H1 (cell line): ENCODE results near the gene ARL14. TPM values are rescaled to one million over a fixed set of nuclear protein-coding genes. Genes with fewer than 3 reads are reported as not detected.

ENCODE experiments used
- CTCF ChIA-PET: fragments of 300-600 bp; sonication (Branson Sonifier 250); formaldehyde crosslinking; loops from one replicate; lab custom pipeline; 2021; ENCODE audit not compliant: partially characterized antibody; lab: Charles Lee
- POLR2A ChIA-PET: fragments of 300-600 bp; sonication (Branson Sonifier 250); formaldehyde crosslinking; loops from one replicate; lab custom pipeline; 2021; ENCODE audit warnings: inconsistent platforms; ENCODE audit not compliant: partially characterized antibody; lab: Charles Lee
- DNase-seq, 2 experiments: peaks; one replicate each; pipeline versions ENCODE4 v3.0.0 to v3.0.0-alpha.2; 2010 to 2022; ENCODE audit warnings: low spot score in 2 of 2, low read depth in 1 of 2, mixed read lengths in 1 of 2
- FAIRE-seq: peaks from 2 replicates; lab custom pipeline; 2011; peaks lifted over from hg19 to GRCh38; lab: Jason Lieb, UNC
- H2AFZ ChIP-seq: 2 replicates; pipeline ENCODE4 v1.8.1; 2012; ENCODE audit warnings: low read length, inconsistent platforms
- H2AK5ac ChIP-seq: 2 replicates; pipeline ENCODE4 v1.6.1; 2013; ENCODE audit warnings: low read depth, low read length
- H2BK120ac ChIP-seq: replicated peaks from 2 replicates; pipeline ENCODE3; 2013; ENCODE audit warnings: low read depth, low read length, inconsistent platforms
- H2BK12ac ChIP-seq: 2 replicates; pipeline ENCODE4 v1.6.1; 2013; ENCODE audit warnings: low read depth, low read length
- H2BK15ac ChIP-seq: 2 replicates; pipeline ENCODE4 v1.6.1; 2013; ENCODE audit warnings: low read length
- H2BK20ac ChIP-seq: 2 replicates; pipeline ENCODE4 v1.6.1; 2013; ENCODE audit warnings: low read length
- H2BK5ac ChIP-seq: 2 replicates; pipeline ENCODE4 v1.6.1; 2013; ENCODE audit warnings: low read depth, low read length
- H3K14ac ChIP-seq: 2 replicates; pipeline ENCODE4 v1.6.1; 2013; ENCODE audit warnings: inconsistent platforms; ENCODE audit not compliant: insufficient read length
- H3K18ac ChIP-seq: 2 replicates; pipeline ENCODE4 v1.6.1; 2013; ENCODE audit warnings: low read length; ENCODE audit errors: extremely low read depth
- H3K23ac ChIP-seq: 2 replicates; pipeline ENCODE4 v1.6.1; 2013; ENCODE audit warnings: inconsistent platforms; ENCODE audit not compliant: insufficient read length
- H3K23me2 ChIP-seq: 2 replicates; pipeline ENCODE4 v1.6.1; 2013; ENCODE audit warnings: low read depth, low read length
- H3K27ac ChIP-seq: 2 replicates; pipeline ENCODE4 v1.6.1; 2011; ENCODE audit warnings: low read depth, low read length, inconsistent platforms
- H3K27me3 ChIP-seq, 4 experiments: replicated peaks in 1 of 4; 1 replicate in 1 of 4; 2 replicates in 3 of 4; pipeline versions ENCODE4 v1.6.1 to v1.8.1; 2011 to 2013; ENCODE audit warnings: low read length in 3 of 4, mild to moderate bottlenecking in 3 of 4, inconsistent platforms in 2 of 4, mixed read lengths in 2 of 4, moderate library complexity in 1 of 4; ENCODE audit not compliant: control insufficient read depth in 3 of 4, insufficient read depth in 3 of 4; ENCODE audit errors: extremely low read depth in 1 of 4
- H3K36me3 ChIP-seq, 4 experiments: 2 replicates each; pipeline versions ENCODE4 v1.6.1 to v1.8.1; 2011 to 2013; ENCODE audit warnings: mild to moderate bottlenecking in 4 of 4, low read length in 3 of 4, moderate library complexity in 2 of 4, control low read depth in 1 of 4, inconsistent platforms in 1 of 4; ENCODE audit not compliant: insufficient read depth in 4 of 4, control insufficient read depth in 2 of 4
- H3K4ac ChIP-seq: replicated peaks from 2 replicates; pipeline ENCODE3; 2013; ENCODE audit warnings: low read length, low read depth, mixed read lengths, inconsistent platforms; ENCODE audit not compliant: insufficient read length
- H3K4me1 ChIP-seq, 4 experiments: replicated peaks in 1 of 4; 1 replicate in 1 of 4; 2 replicates in 3 of 4; pipeline versions ENCODE4 v1.6.1 to v1.8.1; 2011 to 2013; ENCODE audit warnings: low read length in 3 of 4, inconsistent platforms in 2 of 4, mixed read lengths in 1 of 4; ENCODE audit not compliant: insufficient read depth in 4 of 4, control insufficient read depth in 3 of 4
- H3K4me2 ChIP-seq, 2 experiments: 2 replicates each; pipeline versions ENCODE4 v1.6.1 to v1.8.1; 2011 to 2013; ENCODE audit warnings: low read depth in 2 of 2, low read length in 2 of 2, control low read depth in 1 of 2, inconsistent platforms in 1 of 2, mild to moderate bottlenecking in 1 of 2; ENCODE audit not compliant: insufficient read depth in 1 of 2
- H3K4me3 ChIP-seq, 4 experiments: fragments of 200-600, 300-600 bp in 1 of 4; sonication (generic), shearing (Covaris generic), sonication (Bioruptor Twin) in 1 of 4; 2 replicates each; pipeline versions ENCODE4 v1.5.1 to v1.8.1; 2011 to 2016; ENCODE audit warnings: low read length in 4 of 4, low read depth in 3 of 4, control low read depth in 2 of 4, inconsistent platforms in 2 of 4, mild to moderate bottlenecking in 2 of 4, mixed read lengths in 1 of 4, moderate library complexity in 1 of 4; ENCODE audit not compliant: insufficient read depth in 2 of 4; ENCODE audit errors: extremely low read depth in 1 of 4
- H3K56ac ChIP-seq: replicated peaks from 2 replicates; pipeline ENCODE3; 2013; ENCODE audit warnings: low read depth, mild to moderate bottlenecking, mixed read lengths, low read length, inconsistent platforms; ENCODE audit not compliant: insufficient read length
- H3K79me1 ChIP-seq: 2 replicates; pipeline ENCODE4 v1.6.1; 2013; ENCODE audit warnings: low read depth, low read length, control low read depth
- H3K79me2 ChIP-seq, 2 experiments: 2 replicates each; pipeline versions ENCODE4 v1.6.1 to v1.8.1; 2012 to 2013; ENCODE audit warnings: low read length in 2 of 2, mild to moderate bottlenecking in 2 of 2, inconsistent platforms in 1 of 2; ENCODE audit not compliant: insufficient read depth in 2 of 2, control insufficient read depth in 1 of 2
- H3K9ac ChIP-seq, 4 experiments: replicated peaks in 1 of 4; 1 replicate in 1 of 4; 2 replicates in 3 of 4; pipeline versions ENCODE4 v1.6.1 to v1.8.1; 2011 to 2013; ENCODE audit warnings: low read depth in 3 of 4, low read length in 3 of 4, control low read depth in 2 of 4, mild to moderate bottlenecking in 2 of 4, moderate library complexity in 2 of 4, inconsistent platforms in 1 of 4; ENCODE audit errors: extremely low read depth in 1 of 4
- H3K9me3 ChIP-seq, 2 experiments: 2 replicates each; pipeline versions ENCODE4 v1.6.1 to v1.8.1; 2012 to 2013; ENCODE audit warnings: mild to moderate bottlenecking in 2 of 2, moderate library complexity in 2 of 2, control low read depth in 1 of 2, inconsistent platforms in 1 of 2, low read depth in 1 of 2, low read length in 1 of 2, mixed read lengths in 1 of 2; ENCODE audit not compliant: insufficient read depth in 2 of 2
- H4K20me1 ChIP-seq, 2 experiments: replicated peaks in 1 of 2; 2 replicates each; pipeline versions ENCODE3 to v1.8.1; 2011 to 2013; ENCODE audit warnings: inconsistent platforms in 2 of 2, low read length in 2 of 2, mild to moderate bottlenecking in 1 of 2; ENCODE audit not compliant: insufficient read depth in 2 of 2, control insufficient read depth in 1 of 2
- H4K5ac ChIP-seq: 2 replicates; pipeline ENCODE4 v1.6.1; 2013; ENCODE audit warnings: low read length, low read depth, mixed read lengths, inconsistent platforms; ENCODE audit not compliant: insufficient read length
- H4K8ac ChIP-seq: 2 replicates; pipeline ENCODE4 v1.8.0; 2013; ENCODE audit warnings: mild to moderate bottlenecking, moderate library complexity, low read length, inconsistent platforms; ENCODE audit not compliant: insufficient read depth; ENCODE audit errors: extremely low read depth
- H4K91ac ChIP-seq: replicated peaks from 2 replicates; pipeline ENCODE3; 2013; ENCODE audit warnings: low read length, mixed read lengths, inconsistent platforms; ENCODE audit not compliant: insufficient read length
- KDM4A ChIP-seq: IDR thresholded peaks from one replicate; pipeline ENCODE4 v1.7.1; 2012; ENCODE audit warnings: low read depth, mild to moderate bottlenecking, moderate library complexity, low read length, inconsistent platforms; ENCODE audit not compliant: severe bottlenecking
- MAFK ChIP-seq: IDR thresholded peaks from 2 replicates; pipeline ENCODE4 v1.6.1; 2012; ENCODE audit warnings: low read depth, mild to moderate bottlenecking, improper control_type of control experiment, low read length
- YY1 ChIP-seq: IDR thresholded peaks from 2 replicates; pipeline ENCODE4 v1.6.1; 2011; ENCODE audit warnings: low read depth, mild to moderate bottlenecking, low read length
- WGBS, 2 experiments: shearing (Covaris generic) in 1 of 2; methylation state at CpG; one replicate each; pipeline versions ENCODE4 v1.1.6 to v1.1.7; 2013 to 2015; ENCODE audit warnings: low lambda C conversion rate in 2 of 2, mixed read lengths in 2 of 2, inconsistent platforms in 1 of 2, low coverage in 1 of 2, missing lambda C conversion rate in 1 of 2; ENCODE audit not compliant: insufficient replicate concordance in 2 of 2, insufficient coverage in 1 of 2, insufficient read length in 1 of 2; ENCODE audit errors: extremely low coverage in 1 of 2, missing lambda C conversion rate in 1 of 2; 5-methylcytosine and 5-hydroxymethylcytosine counted together
- polyA plus RNA-seq, 7 experiments: library from polyadenylated mRNA; depleted of rRNA in 3 of 7; stranded (reverse) in 5 of 7; unstranded in 2 of 7; fragments of >200 nt in 5 of 7; fragments of 200-250 nt in 2 of 7; gene quantifications; 1 replicate in 5 of 7; 2 replicates in 1 of 7; 4 replicates in 1 of 7; pipeline versions ENCODE4 v1.2.1 to v1.2.3, GENCODE V29; 2011 to 2013; ENCODE audit warnings: missing spikeins in 2 of 7, mixed read lengths in 2 of 7
- total RNA-seq: library from RNA; stranded (reverse); fragmentation: NEBNext Ultra II Directional; extraction: Animal tissue kit (Norgen Biotek cat#: 25700); gene quantifications from 2 replicates; pipeline ENCODE4 v1.2.1, GENCODE V29; 2021
- TF ChIP-seq, protein P1 (sequence below): IDR thresholded peaks from 2 replicates; pipeline ENCODE4 v1.6.1; 2011; ENCODE audit warnings: low read length, improper control_type of control experiment

The ARL14 gene
- total and polyA plus RNA-seq, 2 of the 8 experiments (the other 6 are each of a cell fraction or from before 2014, with no cell fraction given): not detected

DNA sequence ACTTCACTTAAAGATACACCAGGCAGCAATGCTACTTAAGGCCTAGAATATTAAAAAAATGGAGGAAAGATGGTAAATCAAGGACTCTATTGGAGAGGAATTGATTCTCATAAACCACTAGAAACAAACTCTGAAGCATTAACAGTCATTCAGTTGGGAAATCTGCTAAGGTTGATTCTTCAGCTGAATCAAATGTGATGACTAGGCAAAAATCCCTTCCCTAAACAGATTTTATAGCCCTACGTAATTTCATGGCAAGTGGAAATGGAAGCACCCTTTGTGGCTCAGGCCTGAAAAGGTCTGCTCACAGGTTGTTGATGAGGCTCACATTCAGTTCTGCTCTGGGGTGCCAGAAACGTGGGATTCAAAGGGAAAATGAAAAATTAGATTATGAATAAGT is 38.8 kb upstream of the ARL14 start:
- no peak for FAIRE-seq
- H4K20me1 ChIP-seq: no peaks in the 10 kb centered on the region
- no peak overlapping the region for H3K56ac ChIP-seq
- H3K9me3 ChIP-seq: no peaks in the 10 kb centered on the region
- H3K4me2 ChIP-seq: no peak overlapping the region
- H2BK20ac ChIP-seq: no peak overlapping the region
- no peaks in the 10 kb centered on the region for H3K23me2 ChIP-seq
- no peak overlapping the region for H3K23ac ChIP-seq
- no peak overlapping the region for H3K9ac ChIP-seq
- TF ChIP-seq, protein P1, sequence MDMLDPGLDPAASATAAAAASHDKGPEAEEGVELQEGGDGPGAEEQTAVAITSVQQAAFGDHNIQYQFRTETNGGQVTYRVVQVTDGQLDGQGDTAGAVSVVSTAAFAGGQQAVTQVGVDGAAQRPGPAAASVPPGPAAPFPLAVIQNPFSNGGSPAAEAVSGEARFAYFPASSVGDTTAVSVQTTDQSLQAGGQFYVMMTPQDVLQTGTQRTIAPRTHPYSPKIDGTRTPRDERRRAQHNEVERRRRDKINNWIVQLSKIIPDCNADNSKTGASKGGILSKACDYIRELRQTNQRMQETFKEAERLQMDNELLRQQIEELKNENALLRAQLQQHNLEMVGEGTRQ: no peak
- no peak for TF ChIP-seq YY1
- no peak for TF ChIP-seq KDM4A
- TF ChIP-seq MAFK: peak; percentile 91
- TF ChIP-seq, all 59 proteins: peak for 1
- no peak overlapping the region for H2BK120ac ChIP-seq
- DNase-seq: no peak
- ChIA-PET CTCF (no interaction called here), POLR2A (no interaction called here)
- H2BK5ac ChIP-seq: no peak overlapping the region
- H3K4me3 ChIP-seq: no peak overlapping the region
- no peaks in the 10 kb centered on the region for H3K36me3 ChIP-seq
- H2BK15ac ChIP-seq: no peak overlapping the region
- H3K27ac ChIP-seq: no peak overlapping the region
- H2AK5ac ChIP-seq: no peak overlapping the region
- no peak overlapping the region for H3K14ac ChIP-seq
- H3K4ac ChIP-seq: no peak overlapping the region
- H3K79me2 ChIP-seq: no peaks in the 10 kb centered on the region
- H3K27me3 ChIP-seq: no peaks in the 10 kb centered on the region
- H3K79me1 ChIP-seq: no peaks in the 10 kb centered on the region
- no peak overlapping the region for H4K8ac ChIP-seq
- WGBS, 2 experiments: 89% methylated on average over 2 of the region's 2 CpGs; no CpG with 5 or more reads in 1 of the 2 experiments
- no peak overlapping the region for H2BK12ac ChIP-seq
- peaks cover 0 to 4% (median 0%) of the 10 kb centered on the region in 4 experiments; a peak in 3 of 7 replicates for H3K4me1 ChIP-seq
- no peak overlapping the region for H4K5ac ChIP-seq
- no peak overlapping the region for H2AFZ ChIP-seq
- no peak overlapping the region for H3K18ac ChIP-seq
- H4K91ac ChIP-seq: no peak overlapping the region
